ENCODE data around the gene DIP2A. TPM values are rescaled to one million over a fixed set of nuclear protein-coding genes. Genes with fewer than 3 reads are reported as not detected.

DIP2A gene
- total and polyA plus RNA-seq, 2 of the 8 experiments (the other 6 are each of a cell fraction or from before 2014, with no cell fraction given): 16.0 to 27.1 TPM

GRCh38 chr21:46426313-46427046 is 32.2 kb upstream of the DIP2A start (continued):
- TF ChIP-seq, protein P1, sequence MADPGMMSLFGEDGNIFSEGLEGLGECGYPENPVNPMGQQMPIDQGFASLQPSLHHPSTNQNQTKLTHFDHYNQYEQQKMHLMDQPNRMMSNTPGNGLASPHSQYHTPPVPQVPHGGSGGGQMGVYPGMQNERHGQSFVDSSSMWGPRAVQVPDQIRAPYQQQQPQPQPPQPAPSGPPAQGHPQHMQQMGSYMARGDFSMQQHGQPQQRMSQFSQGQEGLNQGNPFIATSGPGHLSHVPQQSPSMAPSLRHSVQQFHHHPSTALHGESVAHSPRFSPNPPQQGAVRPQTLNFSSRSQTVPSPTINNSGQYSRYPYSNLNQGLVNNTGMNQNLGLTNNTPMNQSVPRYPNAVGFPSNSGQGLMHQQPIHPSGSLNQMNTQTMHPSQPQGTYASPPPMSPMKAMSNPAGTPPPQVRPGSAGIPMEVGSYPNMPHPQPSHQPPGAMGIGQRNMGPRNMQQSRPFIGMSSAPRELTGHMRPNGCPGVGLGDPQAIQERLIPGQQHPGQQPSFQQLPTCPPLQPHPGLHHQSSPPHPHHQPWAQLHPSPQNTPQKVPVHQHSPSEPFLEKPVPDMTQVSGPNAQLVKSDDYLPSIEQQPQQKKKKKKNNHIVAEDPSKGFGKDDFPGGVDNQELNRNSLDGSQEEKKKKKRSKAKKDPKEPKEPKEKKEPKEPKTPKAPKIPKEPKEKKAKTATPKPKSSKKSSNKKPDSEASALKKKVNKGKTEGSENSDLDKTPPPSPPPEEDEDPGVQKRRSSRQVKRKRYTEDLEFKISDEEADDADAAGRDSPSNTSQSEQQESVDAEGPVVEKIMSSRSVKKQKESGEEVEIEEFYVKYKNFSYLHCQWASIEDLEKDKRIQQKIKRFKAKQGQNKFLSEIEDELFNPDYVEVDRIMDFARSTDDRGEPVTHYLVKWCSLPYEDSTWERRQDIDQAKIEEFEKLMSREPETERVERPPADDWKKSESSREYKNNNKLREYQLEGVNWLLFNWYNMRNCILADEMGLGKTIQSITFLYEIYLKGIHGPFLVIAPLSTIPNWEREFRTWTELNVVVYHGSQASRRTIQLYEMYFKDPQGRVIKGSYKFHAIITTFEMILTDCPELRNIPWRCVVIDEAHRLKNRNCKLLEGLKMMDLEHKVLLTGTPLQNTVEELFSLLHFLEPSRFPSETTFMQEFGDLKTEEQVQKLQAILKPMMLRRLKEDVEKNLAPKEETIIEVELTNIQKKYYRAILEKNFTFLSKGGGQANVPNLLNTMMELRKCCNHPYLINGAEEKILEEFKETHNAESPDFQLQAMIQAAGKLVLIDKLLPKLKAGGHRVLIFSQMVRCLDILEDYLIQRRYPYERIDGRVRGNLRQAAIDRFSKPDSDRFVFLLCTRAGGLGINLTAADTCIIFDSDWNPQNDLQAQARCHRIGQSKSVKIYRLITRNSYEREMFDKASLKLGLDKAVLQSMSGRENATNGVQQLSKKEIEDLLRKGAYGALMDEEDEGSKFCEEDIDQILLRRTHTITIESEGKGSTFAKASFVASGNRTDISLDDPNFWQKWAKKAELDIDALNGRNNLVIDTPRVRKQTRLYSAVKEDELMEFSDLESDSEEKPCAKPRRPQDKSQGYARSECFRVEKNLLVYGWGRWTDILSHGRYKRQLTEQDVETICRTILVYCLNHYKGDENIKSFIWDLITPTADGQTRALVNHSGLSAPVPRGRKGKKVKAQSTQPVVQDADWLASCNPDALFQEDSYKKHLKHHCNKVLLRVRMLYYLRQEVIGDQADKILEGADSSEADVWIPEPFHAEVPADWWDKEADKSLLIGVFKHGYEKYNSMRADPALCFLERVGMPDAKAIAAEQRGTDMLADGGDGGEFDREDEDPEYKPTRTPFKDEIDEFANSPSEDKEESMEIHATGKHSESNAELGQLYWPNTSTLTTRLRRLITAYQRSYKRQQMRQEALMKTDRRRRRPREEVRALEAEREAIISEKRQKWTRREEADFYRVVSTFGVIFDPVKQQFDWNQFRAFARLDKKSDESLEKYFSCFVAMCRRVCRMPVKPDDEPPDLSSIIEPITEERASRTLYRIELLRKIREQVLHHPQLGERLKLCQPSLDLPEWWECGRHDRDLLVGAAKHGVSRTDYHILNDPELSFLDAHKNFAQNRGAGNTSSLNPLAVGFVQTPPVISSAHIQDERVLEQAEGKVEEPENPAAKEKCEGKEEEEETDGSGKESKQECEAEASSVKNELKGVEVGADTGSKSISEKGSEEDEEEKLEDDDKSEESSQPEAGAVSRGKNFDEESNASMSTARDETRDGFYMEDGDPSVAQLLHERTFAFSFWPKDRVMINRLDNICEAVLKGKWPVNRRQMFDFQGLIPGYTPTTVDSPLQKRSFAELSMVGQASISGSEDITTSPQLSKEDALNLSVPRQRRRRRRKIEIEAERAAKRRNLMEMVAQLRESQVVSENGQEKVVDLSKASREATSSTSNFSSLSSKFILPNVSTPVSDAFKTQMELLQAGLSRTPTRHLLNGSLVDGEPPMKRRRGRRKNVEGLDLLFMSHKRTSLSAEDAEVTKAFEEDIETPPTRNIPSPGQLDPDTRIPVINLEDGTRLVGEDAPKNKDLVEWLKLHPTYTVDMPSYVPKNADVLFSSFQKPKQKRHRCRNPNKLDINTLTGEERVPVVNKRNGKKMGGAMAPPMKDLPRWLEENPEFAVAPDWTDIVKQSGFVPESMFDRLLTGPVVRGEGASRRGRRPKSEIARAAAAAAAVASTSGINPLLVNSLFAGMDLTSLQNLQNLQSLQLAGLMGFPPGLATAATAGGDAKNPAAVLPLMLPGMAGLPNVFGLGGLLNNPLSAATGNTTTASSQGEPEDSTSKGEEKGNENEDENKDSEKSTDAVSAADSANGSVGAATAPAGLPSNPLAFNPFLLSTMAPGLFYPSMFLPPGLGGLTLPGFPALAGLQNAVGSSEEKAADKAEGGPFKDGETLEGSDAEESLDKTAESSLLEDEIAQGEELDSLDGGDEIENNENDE (IDR thresholded peaks at IDR 0.05; ENCODE audit: insufficient replicate concordance, low read length): no peak
